HepG2 (cell line): ENCODE data around the gene EVA1A. TPM values are rescaled to one million over a fixed set of nuclear protein-coding genes. Genes with fewer than 3 reads are reported as not detected.

ENCODE experiments used
- E2F2 ChIP-seq: sonication (generic); formaldehyde crosslinking; IDR thresholded peaks from 2 replicates; pipeline ENCODE4 v1.4.0; 2020; ENCODE audit warnings: missing genetic modification reagents, borderline replicate concordance
- GATAD1 ChIP-seq: IDR thresholded peaks from 2 replicates; pipeline ENCODE4 v1.6.1; 2016; ENCODE audit warnings: missing genetic modification reagents, missing compliant biosample characterization
- GFI1 ChIP-seq: sonication (generic); formaldehyde crosslinking; IDR thresholded peaks from 2 replicates; pipeline ENCODE4 v1.5.0; 2020; ENCODE audit warnings: missing genetic modification reagents, mild to moderate bottlenecking, borderline replicate concordance
- HOXD1 ChIP-seq: sonication (generic); formaldehyde crosslinking; IDR thresholded peaks from 2 replicates; pipeline ENCODE4 v1.5.0; 2020; ENCODE audit warnings: missing genetic modification reagents
- KLF16 ChIP-seq, 2 experiments: sonication (generic) in 1 of 2; formaldehyde crosslinking in 1 of 2; IDR thresholded peaks; 2 replicates each; pipeline versions ENCODE4 v1.6.1 to v1.8.0; 2016 to 2023; ENCODE audit warnings: missing genetic modification reagents in 2 of 2, missing compliant biosample characterization in 1 of 2
- MTA3 ChIP-seq: sonication (generic); formaldehyde crosslinking; IDR thresholded peaks from 2 replicates; pipeline ENCODE4 v1.4.0; 2020; ENCODE audit warnings: missing genetic modification reagents
- RBM22 ChIP-seq: fragments of 200-400 bp; formaldehyde crosslinking; optimal IDR thresholded peaks from 2 replicates; pipeline ENCODE3; 2017; ENCODE audit warnings: mild to moderate bottlenecking, low read length, moderate library complexity
- SATB2 ChIP-seq: sonication (generic); formaldehyde crosslinking; IDR thresholded peaks from 2 replicates; pipeline ENCODE4 v1.5.0; 2020; ENCODE audit warnings: missing genetic modification reagents
- SP5 ChIP-seq: IDR thresholded peaks from 2 replicates; pipeline ENCODE4 v1.6.1; 2016; ENCODE audit warnings: low read depth, borderline replicate concordance
- YY1 ChIP-seq: IDR thresholded peaks from 2 replicates; pipeline ENCODE4 v1.6.1; 2011; ENCODE audit warnings: low read length, low read depth, moderate library complexity, mild to moderate bottlenecking; ENCODE audit not compliant: insufficient read depth, insufficient replicate concordance
- ZBTB14 ChIP-seq: sonication (generic); formaldehyde crosslinking; IDR thresholded peaks from 2 replicates; pipeline ENCODE4 v1.4.0; 2020; ENCODE audit warnings: missing genetic modification reagents
- ZFP36 ChIP-seq: fragments of 150-350 bp; IDR thresholded peaks from 2 replicates; pipeline ENCODE4 v1.6.1; 2018; ENCODE audit warnings: borderline replicate concordance, low read length, low read depth; ENCODE audit not compliant: partially characterized antibody
- ZNF276 ChIP-seq: sonication (generic); formaldehyde crosslinking; IDR thresholded peaks from 2 replicates; pipeline ENCODE4 v1.4.0; 2020; ENCODE audit warnings: mild to moderate bottlenecking, low read depth, missing genetic modification reagents
- ZNF280B ChIP-seq: sonication (generic); formaldehyde crosslinking; IDR thresholded peaks from 2 replicates; pipeline ENCODE4 v1.5.0; 2020; ENCODE audit warnings: missing genetic modification reagents, mild to moderate bottlenecking, borderline replicate concordance
- ZNF687 ChIP-seq: sonication (generic); formaldehyde crosslinking; IDR thresholded peaks from 2 replicates; pipeline ENCODE4 v1.5.1; 2020; ENCODE audit warnings: mild to moderate bottlenecking, missing genetic modification reagents, moderate library complexity
- ZNF768 ChIP-seq: sonication (generic); formaldehyde crosslinking; IDR thresholded peaks from 2 replicates; pipeline ENCODE4 v1.4.0; 2020; ENCODE audit warnings: missing genetic modification reagents
- ZSCAN5A ChIP-seq: sonication (generic); formaldehyde crosslinking; IDR thresholded peaks from 2 replicates; pipeline ENCODE4 v1.8.0; 2022; ENCODE audit warnings: mild to moderate bottlenecking, missing genetic modification reagents, borderline replicate concordance
- polyA plus RNA-seq, 8 experiments: library from polyadenylated mRNA; depleted of rRNA in 3 of 8; stranded (reverse) in 7 of 8; unstranded in 1 of 8; fragments of >200 nt; fragmentation: Illumina TruSeq in 4 of 8; extraction: Trizol in 4 of 8; gene quantifications; 2 replicates each; pipeline versions ENCODE4 v1.2.1 to v1.2.3, GENCODE V29; 2011 to 2016; ENCODE audit warnings: low read depth in 4 of 8, missing spikeins in 1 of 8, mixed read lengths in 1 of 8; ENCODE audit not compliant: insufficient read depth in 1 of 8
- total RNA-seq, 5 experiments: library from RNA; depleted of rRNA; stranded (reverse); fragments of >200 nt; fragmentation: Illumina TruSeq; extraction: Trizol; gene quantifications; 2 replicates each; pipeline ENCODE4 v1.2.3, GENCODE V29; 2016; ENCODE audit warnings: low read depth in 1 of 5

EVA1A gene
- total and polyA plus RNA-seq, 2 of the 13 experiments (the other 11 are each of a cell fraction or from before 2014, with no cell fraction given), result 57.5 to 57.8 TPM

- TF ChIP-seq ZBTB14 (CRISPR knock-in tag) (no peak; the same call in 1 of the 2 replicates), ZFP36 (no peak), SP5 (no peak), ZSCAN5A (CRISPR knock-in tag) (no peak), HOXD1 (CRISPR knock-in tag) (no peak), ZNF276 (CRISPR knock-in tag) (no peak), GFI1 (CRISPR knock-in tag) (no peak), GATAD1 (CRISPR knock-in tag) (no peak), MTA3 (no peak), E2F2 (CRISPR knock-in tag) (no peak), SATB2 (no peak), ZNF768 (no peak; the same call in 1 of the 2 replicates), ZNF280B (CRISPR knock-in tag) (no peak), YY1 (no peak), RBM22 (no peak), KLF16 (CRISPR knock-in tag; IDR thresholded peaks at IDR 0.05) (no peak), ZNF687 (CRISPR knock-in tag) (peak; percentile 20; the same call in 1 of the 2 replicates)
Measured at GRCh38 chr2:75556679-75557366, 3.9 kb downstream of the EVA1A start (continued).
